Dendritic cell treated with granulocyte-macrophage colony-stimulating factor and Interleukin-4, amounts not matched to agents 40 ng/mL and 50 ng/mL, for 4 days (primary cell): Measurements from ENCODE around the gene ECE1.

Experiments
- H3K27ac Mint-ChIP-seq: one replicate; pipeline ENCODE4 v1.8.0; 2022; ENCODE audit warnings: mild to moderate bottlenecking, mixed read lengths
- H3K27me3 Mint-ChIP-seq: one replicate; pipeline ENCODE4 v1.8.0; 2022; ENCODE audit warnings: mild to moderate bottlenecking, mixed read lengths
- H3K36me3 Mint-ChIP-seq: one replicate; pipeline ENCODE4 v1.8.0; 2022; ENCODE audit warnings: low read depth, mixed read lengths
- H3K4me1 Mint-ChIP-seq: one replicate; pipeline ENCODE4 v1.8.0; 2022; ENCODE audit warnings: low read depth, mixed read lengths
- H3K4me3 Mint-ChIP-seq: one replicate; pipeline ENCODE4 v1.8.0; 2022; ENCODE audit warnings: mild to moderate bottlenecking, moderate library complexity, mixed read lengths
- H3K9me3 Mint-ChIP-seq: one replicate; pipeline ENCODE4 v1.8.0; 2022; ENCODE audit warnings: mixed read lengths
- intact Hi-C: fragments of 100-400 bp; cut with micrococcal nuclease; formaldehyde crosslinking; loops from one replicate; pipeline ENCODE4 v1.15.0; 2022

The ECE1 gene

DNA sequence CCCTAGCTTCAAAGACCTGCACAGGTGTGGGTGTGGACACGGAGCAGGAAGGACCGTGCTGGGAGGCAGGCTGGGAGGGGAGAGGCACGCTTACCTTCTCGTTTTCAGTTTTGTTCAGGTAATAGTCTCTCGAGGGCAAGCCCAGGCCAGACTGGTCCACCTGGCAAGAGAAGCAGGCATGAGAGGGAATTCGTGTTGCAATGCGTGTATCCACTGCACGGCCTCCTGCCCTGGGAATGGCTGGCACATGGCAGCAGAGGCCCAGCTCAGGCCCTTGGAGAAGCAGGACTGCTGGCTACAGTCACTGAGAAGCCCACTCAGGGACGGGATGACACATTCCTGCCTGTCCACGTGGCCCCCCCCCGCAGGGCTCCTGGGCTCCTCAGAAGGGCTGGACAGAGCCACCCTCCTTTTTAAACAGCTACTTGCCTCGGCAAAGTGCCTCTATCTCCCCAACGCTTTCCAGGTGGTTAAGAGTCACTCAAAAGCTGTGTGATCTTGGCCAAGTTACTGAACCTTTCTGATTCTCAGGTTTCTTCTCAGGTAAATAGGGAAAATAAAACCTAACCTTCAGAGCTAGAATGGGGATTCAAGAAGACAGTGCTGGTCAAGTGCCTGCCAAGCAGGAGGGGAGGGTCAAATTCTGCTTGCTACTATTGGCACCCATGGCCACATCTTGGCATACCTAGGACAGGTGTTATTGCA, 32.7 kb downstream of the ECE1 start:
- peaks cover 30% of the 10 kb centered on the region for H3K4me1 Mint-ChIP-seq
- H3K4me3 Mint-ChIP-seq = no peak overlapping the region
- intact Hi-C loops = no loop called here

DNA sequence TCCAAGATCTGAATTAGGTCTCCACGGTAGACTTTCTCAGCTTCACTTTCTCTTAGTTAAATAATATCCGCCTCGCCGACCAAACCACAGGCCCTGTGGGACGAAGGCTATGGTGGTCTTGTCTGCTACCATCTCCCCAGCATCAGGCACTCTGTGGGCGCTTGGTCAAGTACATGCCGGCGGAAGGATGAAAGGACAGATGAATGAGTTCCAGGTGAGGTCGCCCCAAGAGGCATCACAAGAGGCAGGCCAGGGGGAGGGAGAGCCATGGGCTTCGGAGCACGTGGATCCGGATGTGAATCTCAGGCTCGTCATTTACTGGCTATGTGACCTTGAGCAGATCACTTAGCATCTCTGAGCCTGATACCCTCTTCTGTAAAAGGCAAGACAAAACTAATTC, 33.5 kb downstream of the ECE1 start:
- H3K9me3 Mint-ChIP-seq = no peaks in the 10 kb centered on the region
- intact Hi-C loops = no loop called here
- no peak overlapping the region for H3K4me3 Mint-ChIP-seq
- no peak overlapping the region for H3K27ac Mint-ChIP-seq
- peaks cover 22% of the 10 kb centered on the region for H3K4me1 Mint-ChIP-seq
- peaks cover 57% of the 10 kb centered on the region for H3K36me3 Mint-ChIP-seq
- peaks cover 56% of the 10 kb centered on the region for H3K27me3 Mint-ChIP-seq

More for the DNA sequence above, 32.7 kb downstream of the ECE1 start:
- H3K27me3 Mint-ChIP-seq = peaks cover 59% of the 10 kb centered on the region
- H3K27ac Mint-ChIP-seq = no peak overlapping the region
- no peaks in the 10 kb centered on the region for H3K9me3 Mint-ChIP-seq
- peaks cover 50% of the 10 kb centered on the region for H3K36me3 Mint-ChIP-seq

DNA sequence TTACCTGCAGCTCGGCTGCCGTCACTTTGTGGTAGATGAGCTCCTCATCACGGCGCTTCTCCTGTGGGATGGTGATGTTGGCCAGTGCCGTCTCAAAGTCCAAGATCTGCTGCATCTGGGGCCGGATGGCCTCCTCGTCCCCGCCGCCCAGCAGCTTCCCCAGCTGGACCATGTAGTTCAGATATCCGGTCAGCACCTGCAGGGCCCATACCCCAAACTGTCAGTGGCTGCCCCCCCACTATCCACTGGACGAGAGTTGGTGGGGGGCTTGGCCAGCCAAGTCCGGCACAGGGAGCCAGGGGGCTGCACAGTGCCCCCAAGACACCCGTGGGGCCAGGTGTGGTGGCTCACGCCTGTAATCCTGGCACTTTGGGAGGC, 34.3 kb downstream of the ECE1 start:
- H3K27me3 Mint-ChIP-seq = peaks cover 54% of the 10 kb centered on the region
- no peaks in the 10 kb centered on the region for H3K9me3 Mint-ChIP-seq
- H3K4me1 Mint-ChIP-seq = peaks cover 13% of the 10 kb centered on the region
- H3K36me3 Mint-ChIP-seq = peaks cover 62% of the 10 kb centered on the region
- intact Hi-C loops = loop anchor here (1.0 to 2.0 kb wide), 3 partner anchors 23 to 112 kb away; no protein-coding TSS in a partner anchor
- no peak overlapping the region for H3K27ac Mint-ChIP-seq
- no peak overlapping the region for H3K4me3 Mint-ChIP-seq

GRCh38 chr1:21255284-21255942, 34.9 kb downstream of the ECE1 start:
- peaks cover 49% of the 10 kb centered on the region for H3K27me3 Mint-ChIP-seq
- no peaks in the 10 kb centered on the region for H3K9me3 Mint-ChIP-seq
- H3K36me3 Mint-ChIP-seq = peaks cover 61% of the 10 kb centered on the region
- H3K4me3 Mint-ChIP-seq = no peak overlapping the region
- no peak overlapping the region for H3K27ac Mint-ChIP-seq
- peaks cover 8% of the 10 kb centered on the region for H3K4me1 Mint-ChIP-seq
- intact Hi-C loops = loop anchor here (1.0 to 2.0 kb wide), 3 partner anchors 23 to 113 kb away; no protein-coding TSS in a partner anchor

GRCh38 chr1:21254335-21254951, 35.8 kb downstream of the ECE1 start:
- no peak overlapping the region for H3K27ac Mint-ChIP-seq
- H3K4me1 Mint-ChIP-seq = peaks cover 8% of the 10 kb centered on the region
- intact Hi-C loops = loop anchor here (2.0 kb wide), 1 partner anchor 22 kb away; no protein-coding TSS in a partner anchor
- H3K36me3 Mint-ChIP-seq = peaks cover 52% of the 10 kb centered on the region
- no peaks in the 10 kb centered on the region for H3K9me3 Mint-ChIP-seq
- H3K4me3 Mint-ChIP-seq = no peak overlapping the region
- H3K27me3 Mint-ChIP-seq = peaks cover 39% of the 10 kb centered on the region

GRCh38 chr1:21251773-21252471, 38.3 kb downstream of the ECE1 start:
- Mint-ChIP-seq H3K4me3 (no peak overlapping the region), H3K4me1 (peaks cover 8% of the 10 kb centered on the region), H3K27ac (no peak overlapping the region), H3K36me3 (peaks cover 36% of the 10 kb centered on the region), H3K27me3 (peaks cover 28% of the 10 kb centered on the region), H3K9me3 (no peaks in the 10 kb centered on the region)
- intact Hi-C loops = no loop called here

DNA sequence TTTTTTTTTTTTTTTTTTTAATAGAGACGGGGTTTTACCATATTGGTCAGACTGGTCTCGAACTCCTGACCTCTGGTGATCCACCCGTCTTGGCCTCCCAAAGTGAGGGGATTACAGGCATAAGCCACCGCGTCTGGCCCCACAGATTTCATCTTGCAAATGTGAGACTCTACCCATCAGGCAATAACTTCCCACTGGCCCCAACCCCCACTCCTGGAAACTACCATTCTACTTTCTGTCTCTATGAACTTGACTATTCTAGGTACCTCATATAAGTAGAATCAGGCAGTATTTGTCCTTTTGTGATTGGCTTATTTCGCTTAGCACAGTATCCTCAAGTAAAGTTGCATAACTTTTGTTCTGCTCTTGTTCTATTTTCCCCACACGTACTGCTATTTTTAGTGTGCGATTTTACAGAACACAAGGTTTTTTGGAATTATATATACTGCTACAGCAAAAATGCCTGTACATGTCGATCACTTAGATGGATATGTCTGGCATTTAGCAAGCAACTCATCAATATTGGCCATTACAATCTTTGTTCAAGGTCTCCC, 40.2 kb downstream of the ECE1 start:
- intact Hi-C loops = no loop called here
- Mint-ChIP-seq H3K4me1 (peaks cover 3% of the 10 kb centered on the region), H3K9me3 (no peaks in the 10 kb centered on the region), H3K4me3 (no peak overlapping the region), H3K27ac (no peak overlapping the region), H3K36me3 (peaks cover 30% of the 10 kb centered on the region), H3K27me3 (peaks cover 22% of the 10 kb centered on the region)

- Mint-ChIP-seq H3K27ac (no peak overlapping the region), H3K36me3 (peaks cover 47% of the 10 kb centered on the region), H3K4me3 (no peak overlapping the region), H3K4me1 (no peaks in the 10 kb centered on the region), H3K27me3 (peaks cover 17% of the 10 kb centered on the region), H3K9me3 (no peaks in the 10 kb centered on the region)
- intact Hi-C loops = no loop called here
These were observed 42.2 kb downstream of the ECE1 start for GRCh38 chr1:21247892-21248715.

GRCh38 chr1:21246905-21247642, 43.2 kb downstream of the ECE1 start:
- intact Hi-C loops = no loop called here
- no peak overlapping the region for H3K27ac Mint-ChIP-seq
- H3K4me1 Mint-ChIP-seq = no peaks in the 10 kb centered on the region
- H3K36me3 Mint-ChIP-seq = peaks cover 51% of the 10 kb centered on the region
- no peaks in the 10 kb centered on the region for H3K9me3 Mint-ChIP-seq
- H3K4me3 Mint-ChIP-seq = no peak overlapping the region
- H3K27me3 Mint-ChIP-seq = peaks cover 14% of the 10 kb centered on the region

DNA sequence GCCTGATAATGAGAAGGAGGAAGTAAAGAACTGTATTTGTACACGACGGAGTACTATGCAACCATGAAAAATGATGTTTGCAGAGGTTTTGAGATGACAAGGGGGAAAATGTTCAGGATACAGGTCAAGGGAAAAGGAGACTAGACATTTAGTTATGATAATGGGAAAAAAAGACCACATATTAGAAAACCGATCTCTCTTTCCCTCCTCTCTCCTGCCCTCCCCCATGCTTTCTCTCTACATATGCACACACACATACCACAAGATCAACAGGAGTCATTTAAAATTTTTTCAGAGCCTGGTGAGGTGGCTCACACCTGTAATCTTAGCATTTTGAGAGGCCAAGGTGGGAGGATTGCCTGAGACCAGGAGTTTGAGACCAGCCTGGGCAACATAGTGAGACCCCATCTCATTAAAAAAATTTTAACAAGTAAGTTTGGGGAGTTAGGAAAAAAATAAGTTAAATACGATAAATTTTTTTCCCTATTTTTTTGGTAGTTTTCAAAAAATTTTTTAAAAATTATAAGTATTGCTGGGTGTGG, 44.5 kb downstream of the ECE1 start:
- intact Hi-C loops = no loop called here
- peaks cover 48% of the 10 kb centered on the region for H3K36me3 Mint-ChIP-seq

DNA sequence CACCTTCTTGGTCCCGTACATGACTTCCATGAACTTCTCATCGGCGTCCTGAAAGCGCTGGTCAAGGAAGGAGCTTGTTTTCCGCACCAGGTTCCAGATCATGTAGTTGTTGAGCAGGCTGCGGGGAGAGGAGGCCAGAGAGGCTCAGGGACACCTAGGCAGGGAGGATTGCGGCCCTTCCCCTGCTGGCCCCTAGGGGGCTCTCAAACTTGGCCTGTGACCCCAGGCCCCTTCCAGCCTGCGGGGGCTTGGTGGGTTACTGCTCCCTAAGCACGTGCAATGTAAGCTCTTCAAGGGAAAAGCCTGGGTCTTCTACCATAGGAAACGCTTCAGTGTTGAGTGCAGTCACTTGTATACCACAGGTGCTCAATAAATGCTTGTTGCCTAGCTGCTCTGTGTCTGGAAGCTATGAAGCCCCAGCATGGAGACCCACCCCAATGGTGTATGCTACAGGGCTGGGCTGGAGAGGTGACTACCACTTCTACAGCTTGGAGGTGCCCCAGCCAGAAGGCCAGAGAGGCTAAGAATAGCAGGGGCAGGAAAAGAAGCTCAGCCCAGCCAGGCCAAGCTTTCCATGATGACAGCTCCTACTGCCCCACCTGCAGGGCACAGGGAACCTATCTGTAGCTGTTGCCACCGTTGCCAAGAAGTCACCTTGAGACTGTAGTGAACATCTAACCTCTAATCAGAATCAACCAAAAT, 45.1 kb downstream of the ECE1 start:
- Mint-ChIP-seq H3K27me3 (peaks cover 8% of the 10 kb centered on the region), H3K36me3 (peaks cover 48% of the 10 kb centered on the region), H3K27ac (no peak overlapping the region), H3K9me3 (no peaks in the 10 kb centered on the region), H3K4me1 (no peaks in the 10 kb centered on the region), H3K4me3 (no peak overlapping the region)
- intact Hi-C loops = no loop called here

More for the DNA sequence above, 44.5 kb downstream of the ECE1 start:
- H3K27ac Mint-ChIP-seq = no peak overlapping the region
- H3K27me3 Mint-ChIP-seq = peaks cover 8% of the 10 kb centered on the region
- H3K9me3 Mint-ChIP-seq = no peaks in the 10 kb centered on the region
- H3K4me1 Mint-ChIP-seq = no peaks in the 10 kb centered on the region
- no peak overlapping the region for H3K4me3 Mint-ChIP-seq

DNA sequence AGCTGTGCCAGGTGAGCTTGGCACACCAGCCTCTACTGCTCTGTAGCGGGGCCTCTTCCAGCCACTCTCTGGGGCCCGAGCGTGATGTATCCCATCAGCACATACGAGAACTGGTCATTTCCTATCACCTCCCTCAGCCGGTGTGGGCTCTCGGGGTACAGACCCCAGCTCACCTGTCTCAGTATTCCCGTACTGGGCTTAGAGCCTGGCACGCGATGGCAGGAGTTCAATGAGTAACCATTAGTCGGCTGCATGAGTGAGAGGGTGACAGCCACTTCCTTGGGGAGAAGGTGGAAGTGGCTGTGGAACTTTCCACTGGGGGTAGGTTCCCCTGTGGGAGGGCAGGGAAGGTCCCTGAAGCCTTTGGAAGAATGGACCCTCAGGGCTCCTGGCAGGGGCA, 46.1 kb downstream of the ECE1 start:
- Mint-ChIP-seq H3K4me1 (no peaks in the 10 kb centered on the region), H3K36me3 (peaks cover 50% of the 10 kb centered on the region), H3K27ac (no peak overlapping the region), H3K9me3 (no peaks in the 10 kb centered on the region), H3K27me3 (peaks cover 8% of the 10 kb centered on the region), H3K4me3 (no peak overlapping the region)
- intact Hi-C loops = no loop called here
